HG03354 (cell line): ENCODE measurements around the gene SLC12A5.

Experiments
- ATAC-seq: cut with Tn5 transposase; IDR thresholded peaks from one replicate; pipeline ENCODE4 v1.9.1; 2021; ENCODE audit warnings: mild to moderate bottlenecking; ENCODE audit not compliant: unreplicated experiment, poor library complexity, severe bottlenecking

Gene SLC12A5

DNA sequence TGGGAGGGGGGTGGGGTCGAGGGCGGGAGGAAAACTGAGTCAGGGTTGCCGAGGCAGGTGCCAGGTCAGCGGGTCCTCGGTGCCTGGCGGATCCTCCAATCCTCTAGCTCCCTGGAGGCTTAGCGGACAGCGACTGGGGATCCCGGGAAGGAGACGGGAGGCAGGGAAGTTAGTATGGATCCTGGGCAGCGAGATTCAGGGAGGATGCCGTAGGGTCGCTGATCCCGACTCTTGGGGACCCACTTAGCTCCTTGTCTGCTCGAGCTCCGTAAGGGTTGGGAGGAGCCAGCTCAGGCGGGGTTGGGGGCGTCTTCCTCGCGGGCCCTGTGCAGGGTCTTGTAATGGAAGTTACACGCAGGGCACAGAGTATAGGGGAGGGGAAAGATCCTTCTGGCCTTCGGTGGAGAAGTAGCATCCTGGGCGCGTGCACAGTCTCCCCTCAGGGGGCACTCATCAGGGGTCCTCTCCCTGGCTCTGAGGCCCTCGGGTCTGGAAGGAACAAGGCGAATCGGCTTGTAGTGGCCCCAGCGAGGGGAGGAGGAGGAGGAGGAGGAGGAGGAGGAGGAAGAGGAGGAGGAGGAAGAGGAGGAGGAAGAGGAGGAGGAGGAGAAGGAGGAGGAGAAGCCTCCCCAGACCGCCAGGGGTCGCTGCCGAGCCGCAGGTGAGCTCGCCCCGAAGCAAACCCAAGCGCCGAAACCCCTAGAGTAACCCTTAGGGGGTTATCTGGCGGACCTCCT lies 6.4 kb upstream of the SLC12A5 start:
- no peak for ATAC-seq

GRCh38 chr20:46023148-46023484 lies 5.9 kb upstream of the SLC12A5 start:
- ATAC-seq, result no peak

DNA sequence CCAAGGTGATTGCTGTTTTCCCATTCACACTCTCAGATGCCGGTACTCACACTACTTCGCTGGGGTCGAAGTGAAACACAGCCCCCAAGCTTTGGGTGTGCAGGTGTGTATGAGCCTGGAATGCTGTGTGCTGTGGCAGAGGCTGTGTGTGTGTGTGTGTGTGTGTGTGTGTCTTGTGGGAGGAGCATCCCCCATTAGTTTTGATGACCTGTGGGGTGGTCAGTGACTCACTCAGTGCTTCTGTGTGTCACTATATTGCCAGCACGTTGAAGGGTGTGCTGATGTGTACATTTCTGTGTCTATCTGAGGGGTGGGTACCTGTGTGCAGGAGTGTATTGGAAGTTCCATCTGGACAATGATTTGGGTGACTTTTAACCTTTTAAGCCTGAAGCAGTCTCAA lies 5.0 kb upstream of the SLC12A5 start:
- no peak for ATAC-seq

DNA sequence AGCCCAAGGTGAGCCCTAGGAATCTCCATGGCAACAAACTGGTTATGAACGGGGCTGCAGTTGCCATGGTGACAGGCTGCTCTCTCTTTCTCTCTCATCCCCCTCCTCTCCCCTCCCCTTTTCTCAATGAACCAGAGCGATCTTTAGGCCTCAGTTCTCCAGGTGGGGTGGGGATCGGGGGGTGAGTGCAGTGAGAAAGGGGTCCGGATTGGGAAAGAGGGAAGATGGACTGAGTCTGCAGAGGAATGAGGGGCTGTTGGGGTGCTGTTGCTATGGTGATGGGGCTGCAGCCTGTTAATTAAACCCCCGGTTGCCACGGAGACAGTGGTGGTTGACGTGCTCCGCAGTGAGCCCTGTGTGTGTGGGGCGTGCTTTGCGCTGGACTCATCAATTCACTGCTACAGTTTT lies 3.6 kb upstream of the SLC12A5 start:
- ATAC-seq, result no peak

DNA sequence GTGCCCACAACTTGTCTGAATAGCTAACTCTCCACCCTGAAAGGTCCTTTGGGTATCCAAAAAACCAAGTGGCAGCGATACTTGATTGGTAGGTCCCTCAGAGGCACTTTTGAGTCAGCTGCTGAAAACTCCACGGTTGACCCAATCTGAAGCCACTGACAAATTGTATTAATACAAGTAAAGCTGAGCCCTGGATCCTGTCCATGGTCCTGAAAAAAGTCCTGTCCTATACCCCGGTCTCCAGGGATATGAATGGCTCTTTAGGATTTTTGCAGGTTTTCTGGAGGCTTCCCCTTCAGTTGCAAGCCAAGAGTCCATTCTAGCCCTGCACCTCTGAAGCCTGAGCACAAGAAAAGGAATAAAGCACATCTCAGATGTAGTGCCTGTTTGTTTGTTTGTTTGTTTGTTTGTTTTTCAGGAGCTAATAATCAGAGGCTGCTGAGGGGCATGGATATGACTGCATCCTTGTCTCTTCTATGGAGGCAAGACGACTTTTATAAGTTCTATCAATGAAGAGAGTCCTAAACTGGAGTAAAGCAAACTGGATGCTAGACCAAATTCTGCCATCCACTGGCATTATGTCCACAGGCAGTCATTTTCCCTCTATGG lies 1.7 kb upstream of the SLC12A5 start:
- no peak for ATAC-seq

DNA sequence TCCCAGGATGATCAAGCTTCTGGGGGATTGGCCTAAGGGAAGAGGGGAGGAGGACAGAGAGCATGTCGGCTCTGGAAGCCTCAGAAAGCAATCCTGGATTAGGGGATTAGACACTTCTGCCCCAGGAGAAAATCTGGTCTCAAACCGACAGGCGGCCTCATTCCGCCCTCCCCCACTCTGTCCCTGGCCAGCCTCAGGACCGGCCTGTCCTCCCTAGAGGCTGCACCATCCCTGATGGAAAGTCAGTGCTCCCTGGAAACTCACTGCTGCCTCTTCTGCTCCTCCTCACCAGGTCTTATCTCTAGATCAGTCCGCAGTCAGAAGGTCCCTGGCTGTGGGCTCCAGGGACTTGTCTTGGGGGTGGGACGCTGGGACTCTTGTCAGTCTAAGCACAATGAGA lies 905 bp upstream of the SLC12A5 start:
- no peak for ATAC-seq

GRCh38 chr20:46030284-46031013 lies 1.4 kb downstream of the SLC12A5 start:
- no peak for ATAC-seq

GRCh38 chr20:46031014-46031569 lies 2.1 kb downstream of the SLC12A5 start:
- no peak for ATAC-seq

GRCh38 chr20:46031701-46032254 lies 2.8 kb downstream of the SLC12A5 start:
- no peak for ATAC-seq

- no peak for ATAC-seq
These were observed 5.0 kb downstream of the SLC12A5 start for GRCh38 chr20:46034039-46034438.

DNA sequence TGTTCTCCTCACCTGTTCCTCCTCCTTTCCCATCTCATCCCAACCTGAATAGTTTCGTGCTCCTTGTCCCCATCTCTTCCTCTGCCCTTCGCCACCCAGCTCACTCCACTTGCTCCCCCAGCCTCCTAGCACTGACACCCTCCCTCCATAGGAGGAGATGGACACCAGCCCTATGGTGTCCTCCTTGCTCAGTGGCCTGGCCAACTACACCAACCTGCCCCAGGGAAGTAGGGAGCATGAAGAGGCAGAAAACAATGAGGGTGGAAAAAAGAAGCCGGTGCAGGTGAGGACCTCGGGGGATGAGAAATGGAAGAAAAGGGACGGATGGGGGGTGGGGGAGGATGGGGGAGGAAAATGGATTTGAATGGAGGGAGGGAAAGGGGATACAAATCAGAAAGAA lies 6.2 kb downstream of the SLC12A5 start:
- ATAC-seq, result no peak

GRCh38 chr20:46035713-46036112 lies 6.7 kb downstream of the SLC12A5 start:
- no peak for ATAC-seq

DNA sequence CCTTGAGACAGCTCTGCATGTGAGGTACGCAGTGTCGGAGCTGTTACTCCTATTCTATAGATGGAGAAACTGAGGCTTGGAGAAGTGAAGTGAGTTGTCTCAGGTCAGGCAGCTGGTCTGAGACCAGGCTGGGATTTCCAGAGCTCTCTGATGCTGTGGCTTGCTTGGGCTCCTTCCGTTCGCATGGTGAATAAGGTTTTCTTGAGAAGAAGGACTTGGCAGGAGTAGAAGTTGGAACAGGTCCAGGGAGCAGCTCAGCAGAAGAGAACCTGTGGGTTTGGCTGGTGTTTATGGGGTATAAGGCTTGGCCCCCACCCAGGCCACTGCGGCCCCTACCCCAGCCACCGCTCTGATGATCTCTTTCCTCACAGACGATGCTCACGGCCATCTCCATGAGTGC lies 7.4 kb downstream of the SLC12A5 start:
- no peak for ATAC-seq

DNA sequence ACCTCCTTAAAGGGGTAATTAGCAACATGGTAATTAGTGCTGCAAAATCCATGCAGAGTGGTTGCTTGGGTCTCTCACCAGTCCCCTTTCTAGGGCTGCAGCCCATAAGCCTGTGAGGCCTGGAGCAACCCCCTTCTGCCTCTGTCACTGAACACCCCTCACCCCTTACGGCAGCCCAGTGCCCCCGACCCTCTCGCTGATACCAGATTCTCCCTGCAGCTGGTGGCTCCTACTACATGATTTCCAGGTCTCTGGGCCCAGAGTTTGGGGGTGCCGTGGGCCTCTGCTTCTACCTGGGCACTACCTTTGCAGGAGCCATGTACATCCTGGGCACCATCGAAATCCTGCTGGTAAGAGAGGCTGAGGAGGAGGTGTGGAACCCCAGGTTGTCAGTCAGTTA lies 8.0 kb downstream of the SLC12A5 start:
- ATAC-seq, result no peak

DNA sequence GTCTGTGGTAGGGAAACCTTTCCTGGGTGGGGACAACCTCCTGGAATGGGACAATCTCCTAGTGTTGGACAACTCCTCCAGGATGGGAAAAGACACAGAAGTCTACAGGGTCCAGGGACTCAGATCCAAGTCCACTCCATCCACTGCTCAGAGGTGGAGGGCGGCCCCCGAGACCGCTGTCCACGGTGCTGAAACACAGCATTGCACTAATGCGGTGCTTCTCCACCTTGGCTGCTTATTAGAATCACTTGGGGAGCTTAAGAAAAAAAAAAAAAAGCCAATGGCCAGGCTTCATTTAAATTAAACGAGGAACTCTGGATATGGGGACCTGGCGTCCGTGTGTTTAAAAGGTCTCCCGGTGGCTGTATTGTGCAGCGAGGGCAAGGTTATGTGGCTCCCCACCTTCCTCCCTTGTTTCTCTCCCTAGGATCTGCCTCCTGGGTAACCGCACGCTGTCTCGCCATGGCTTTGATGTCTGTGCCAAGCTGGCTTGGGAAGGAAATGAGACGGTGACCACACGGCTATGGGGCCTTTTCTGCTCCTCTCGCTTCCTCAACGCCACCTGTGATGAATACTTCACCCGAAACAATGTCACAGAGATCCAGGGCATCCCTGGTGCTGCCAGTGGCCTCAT lies 12.0 kb downstream of the SLC12A5 start:
- no peak for ATAC-seq

- ATAC-seq, result no peak
These were observed 14.5 kb downstream of the SLC12A5 start for GRCh38 chr20:46043556-46043955.

DNA sequence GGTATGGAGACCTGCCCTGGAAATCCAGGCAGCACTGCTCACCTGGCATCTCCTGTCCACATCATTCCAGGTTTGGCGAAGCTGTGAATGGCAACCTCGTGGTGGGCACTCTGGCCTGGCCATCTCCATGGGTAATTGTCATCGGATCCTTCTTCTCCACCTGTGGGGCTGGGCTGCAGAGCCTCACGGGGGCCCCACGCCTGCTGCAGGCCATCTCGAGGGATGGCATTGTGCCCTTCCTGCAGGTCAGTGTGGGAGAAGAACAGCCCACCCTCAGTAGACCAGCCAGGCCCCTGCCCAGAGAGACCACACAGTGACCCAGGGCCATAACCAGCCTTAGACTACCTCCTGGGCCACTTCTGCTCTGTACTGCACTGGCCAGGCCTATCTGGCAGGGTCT lies 15.9 kb downstream of the SLC12A5 start:
- no peak for ATAC-seq

GRCh38 chr20:46046588-46047310 lies 17.7 kb downstream of the SLC12A5 start:
- ATAC-seq, result no peak

DNA sequence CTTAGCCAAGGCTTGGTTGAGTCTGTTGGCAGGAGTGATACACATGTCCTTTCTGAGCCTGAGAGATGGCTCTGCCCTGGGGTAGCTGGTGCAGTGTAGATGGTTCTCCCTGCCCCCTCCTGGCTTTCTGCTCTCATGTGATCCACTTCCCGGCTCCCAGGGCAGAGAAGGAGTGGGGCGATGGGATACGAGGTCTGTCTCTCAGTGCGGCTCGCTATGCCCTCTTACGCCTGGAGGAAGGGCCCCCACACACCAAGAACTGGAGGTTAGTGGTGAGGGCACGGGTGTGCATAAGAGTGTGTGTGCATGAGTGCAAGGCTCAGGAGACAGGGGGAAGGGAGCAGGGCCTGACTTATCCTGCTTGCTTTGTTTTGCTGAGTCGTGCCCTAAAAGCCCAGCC lies 18.8 kb downstream of the SLC12A5 start:
- no peak for ATAC-seq

DNA sequence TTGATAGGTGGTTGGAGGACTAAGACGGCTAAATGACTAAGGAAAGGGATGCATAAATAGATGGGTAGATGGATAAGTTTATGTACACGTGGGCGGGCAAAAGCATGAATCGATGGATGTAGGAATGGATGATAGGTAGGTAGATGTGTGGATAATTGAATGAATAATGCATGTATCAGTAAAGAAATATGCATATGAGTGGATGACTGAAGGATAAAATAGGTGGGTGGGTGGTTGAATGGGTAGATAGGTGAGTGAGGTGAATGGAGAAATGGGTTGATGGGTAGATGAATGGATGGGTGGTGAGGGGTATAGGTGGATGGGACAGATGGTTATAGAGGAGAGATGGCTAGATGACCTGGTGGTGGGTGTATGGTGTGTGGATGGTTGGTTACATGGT lies 20.2 kb downstream of the SLC12A5 start:
- no peak for ATAC-seq
